Measurements from ENCODE around the gene RAPGEF1. TPM values are rescaled to one million over a fixed set of nuclear protein-coding genes. Genes with fewer than 3 reads are reported as not detected.
"Not testable (repeated sequence)": the region's sequence is repeated elsewhere in the genome, so short reads cannot be mapped to it uniquely, and the experiment has no call there.

Gene RAPGEF1
- total RNA-seq, 1 donor from 2014 or later, result 73.1 TPM

- Mint-ChIP-seq H3K4me1 (ENCODE audit: low read depth) (peaks cover 48% of the 10 kb centered on the region), H3K9me3 (ENCODE audit: low read depth) (no peaks in the 10 kb centered on the region), H3K27ac (ENCODE audit: unreplicated experiment) (no peak overlapping the region), H3K4me3 (ENCODE audit: unreplicated experiment) (no peak overlapping the region), H3K27me3 (ENCODE audit: low read depth) (no peaks in the 10 kb centered on the region), H3K36me3 (ENCODE audit: low read depth) (no peaks in the 10 kb centered on the region)
- no peak for DNase-seq (ENCODE audit: low spot score)
- no peak for TF ChIP-seq CTCF (IDR thresholded peaks at IDR 0.05)
These were observed 27.6 kb downstream of the RAPGEF1 start for GRCh38 chr9:131712151-131712716.

GRCh38 chr9:131709771-131710431 lies 30.0 kb downstream of the RAPGEF1 start:
- Mint-ChIP-seq H3K4me1 (ENCODE audit: low read depth) (peaks cover 48% of the 10 kb centered on the region), H3K9me3 (ENCODE audit: low read depth) (no peaks in the 10 kb centered on the region), H3K27me3 (ENCODE audit: low read depth) (no peaks in the 10 kb centered on the region), H3K4me3 (ENCODE audit: unreplicated experiment) (no peak overlapping the region), H3K27ac (ENCODE audit: unreplicated experiment) (peak overlapping the region; percentile 84), H3K36me3 (ENCODE audit: low read depth) (no peaks in the 10 kb centered on the region)
- peak; percentile 39 for TF ChIP-seq CTCF (IDR thresholded peaks at IDR 0.05)
- DNase-seq (ENCODE audit: low spot score), result no peak

GRCh38 chr9:131709010-131709770 lies 30.7 kb downstream of the RAPGEF1 start:
- not testable (repeated sequence) for H3K4me3 Mint-ChIP-seq (ENCODE audit: unreplicated experiment); H3K9me3 Mint-ChIP-seq (ENCODE audit: low read depth); H3K36me3 Mint-ChIP-seq (ENCODE audit: low read depth); H3K27me3 Mint-ChIP-seq (ENCODE audit: low read depth); DNase-seq (ENCODE audit: low spot score)
- Mint-ChIP-seq H3K27ac (ENCODE audit: unreplicated experiment) (peak overlapping the region; percentile 84), H3K4me1 (ENCODE audit: low read depth) (peaks cover 45% of the 10 kb centered on the region)

- no peaks in the 10 kb centered on the region for H3K36me3 Mint-ChIP-seq (ENCODE audit: low read depth)
- no peak for TF ChIP-seq CTCF (IDR thresholded peaks at IDR 0.05)
- H3K4me1 Mint-ChIP-seq (ENCODE audit: low read depth), result peaks cover 39% of the 10 kb centered on the region
- H3K9me3 Mint-ChIP-seq (ENCODE audit: low read depth), result no peaks in the 10 kb centered on the region
- no peak overlapping the region for H3K4me3 Mint-ChIP-seq (ENCODE audit: unreplicated experiment)
- H3K27ac Mint-ChIP-seq (ENCODE audit: unreplicated experiment), result peak overlapping the region; percentile 13
- no peak for DNase-seq (ENCODE audit: low spot score)
- H3K27me3 Mint-ChIP-seq (ENCODE audit: low read depth), result no peaks in the 10 kb centered on the region
These were observed 31.5 kb downstream of the RAPGEF1 start for GRCh38 chr9:131708226-131709002.

- no peaks in the 10 kb centered on the region for H3K9me3 Mint-ChIP-seq (ENCODE audit: low read depth)
- H3K4me1 Mint-ChIP-seq (ENCODE audit: low read depth), result peaks cover 32% of the 10 kb centered on the region
- H3K36me3 Mint-ChIP-seq (ENCODE audit: low read depth), result no peaks in the 10 kb centered on the region
- no peak overlapping the region for H3K4me3 Mint-ChIP-seq (ENCODE audit: unreplicated experiment)
- DNase-seq (ENCODE audit: low spot score), result no peak
- TF ChIP-seq CTCF (IDR thresholded peaks at IDR 0.05), result no peak
- no peaks in the 10 kb centered on the region for H3K27me3 Mint-ChIP-seq (ENCODE audit: low read depth)
- H3K27ac Mint-ChIP-seq (ENCODE audit: unreplicated experiment), result peak overlapping the region; percentile 13
These were observed 32.1 kb downstream of the RAPGEF1 start for GRCh38 chr9:131707733-131708157.

Measured in chondrocyte (in vitro differentiated cells).